NCI-H2227 (cell line): Measurements from ENCODE around the gene SFXN1.
"Not testable (repeated sequence)": the region's sequence is repeated elsewhere in the genome, so short reads cannot be mapped to it uniquely, and the experiment has no call there.

Experiments used
- DNase-seq: peaks from one replicate; lab custom pipeline; 2025; ENCODE audit not compliant: unreplicated experiment; lab: John Stamatoyannopoulos, UW

Gene SFXN1

GRCh38 chr5:175478384-175479124 is at the start of gene SFXN1:
SFXN1 (plus strand) TSS chr5:175478560; CDS start chr5:175492104, 13,544 bp downstream.
- peak; percentile 86 for DNase-seq

- no peak for DNase-seq
These were observed 43.6 kb upstream of the SFXN1 start for GRCh38 chr5:175434800-175435199.

DNA sequence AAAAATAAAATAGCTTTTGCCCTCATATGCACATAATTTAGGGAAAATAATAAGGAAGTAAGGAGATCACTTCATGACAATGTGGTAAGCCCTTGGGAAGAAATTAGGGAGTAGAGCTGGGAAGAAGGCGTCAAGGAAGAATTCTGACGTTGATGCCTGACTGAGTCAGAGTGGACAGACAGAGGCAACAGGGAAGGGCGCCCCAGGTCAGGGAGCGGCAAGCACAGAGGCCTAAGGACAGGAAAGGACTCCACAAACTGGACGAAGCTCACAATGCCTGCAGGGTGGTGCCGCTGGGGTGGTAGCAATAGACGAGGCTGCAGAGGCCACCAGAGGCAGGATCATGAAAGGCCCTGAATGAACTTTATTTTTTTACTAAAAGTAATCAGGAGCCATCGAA is 42.0 kb upstream of the SFXN1 start:
- no peak for DNase-seq

GRCh38 chr5:175438234-175438857 is 40.0 kb upstream of the SFXN1 start:
- DNase-seq = no peak

DNA sequence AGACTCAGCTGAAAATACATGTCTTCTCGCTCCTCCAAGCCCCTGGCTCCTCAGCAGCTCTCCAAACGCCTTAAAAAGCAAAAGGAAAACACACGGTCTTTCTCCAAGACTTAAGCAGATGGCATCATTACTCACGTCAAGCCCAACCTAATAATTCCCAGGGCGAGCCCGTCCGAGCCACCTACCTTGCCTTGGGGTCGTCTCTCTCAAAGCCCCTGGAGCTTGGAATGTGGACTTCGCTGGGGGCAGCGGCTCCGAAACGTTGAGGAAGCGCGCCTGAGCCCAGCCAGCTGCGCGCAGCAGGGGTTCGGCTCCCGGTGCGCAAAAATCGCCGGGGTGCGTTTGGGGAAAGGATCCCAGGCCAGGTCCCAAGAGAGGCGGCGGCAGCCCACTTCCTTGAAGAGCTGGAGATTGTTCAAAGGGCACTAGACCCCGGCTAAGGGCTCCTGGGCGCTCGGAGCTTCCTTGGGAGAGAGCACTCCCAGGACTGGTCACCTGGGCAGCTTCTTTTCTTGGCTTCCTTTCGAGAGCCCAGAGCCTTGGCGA is 34.8 kb upstream of the SFXN1 start:
- no peak for DNase-seq

DNA sequence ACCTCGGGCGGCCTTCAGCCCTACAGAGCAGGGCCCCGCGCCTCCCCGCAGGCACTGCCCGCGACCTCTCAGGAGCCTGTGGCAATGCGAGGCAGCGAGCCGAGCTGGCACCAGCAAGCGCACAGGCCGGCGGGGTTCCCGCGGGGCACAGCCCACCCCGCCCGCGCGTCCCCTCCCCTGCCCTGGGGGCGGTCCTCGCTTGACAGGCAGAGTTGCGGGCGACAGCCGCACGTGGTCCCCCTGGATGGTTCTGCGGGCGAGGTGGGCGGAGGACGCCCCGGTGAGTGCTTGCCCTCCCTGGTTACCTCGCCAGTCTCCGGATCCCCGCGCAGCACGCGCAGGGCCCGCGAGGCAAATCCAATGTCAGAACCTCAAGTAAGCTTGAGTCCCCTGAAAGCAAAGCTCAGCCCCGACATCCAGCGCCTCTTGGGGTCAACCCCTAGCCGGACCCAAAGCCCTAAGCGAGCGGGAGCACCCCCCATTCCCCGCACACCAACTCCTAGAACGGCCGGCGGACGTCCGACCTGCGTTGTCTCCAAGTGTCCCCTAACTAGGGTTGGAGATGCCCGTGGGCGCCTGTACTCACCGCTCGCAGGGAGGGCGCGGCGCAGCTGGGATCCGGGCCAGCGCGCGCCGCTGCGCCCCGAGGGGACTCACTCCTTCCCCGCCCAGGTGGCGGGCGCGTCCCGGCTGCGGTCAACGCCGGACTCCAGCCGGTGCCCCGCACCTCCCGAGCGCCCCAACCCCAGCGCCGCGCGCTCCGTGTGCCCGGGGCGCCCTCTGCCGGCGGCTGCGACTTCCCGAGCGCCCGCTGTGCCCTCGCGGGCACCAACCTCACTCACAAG is 34.1 kb upstream of the SFXN1 start, which contains the start of gene DRD1:
Gene DRD1 (minus strand): TSS at position 123 of the 845 bp plus-strand sequence. CDS start 1,083 bp downstream, outside the sequence.
- DNase-seq = peak; percentile 30

GRCh38 chr5:175444905-175445456 is 33.4 kb upstream of the SFXN1 start:
- no peak for DNase-seq

GRCh38 chr5:175446378-175446777 is 32.0 kb upstream of the SFXN1 start:
- not testable (repeated sequence) for DNase-seq

GRCh38 chr5:175447571-175447970 is 30.8 kb upstream of the SFXN1 start:
- no peak for DNase-seq

- DNase-seq = no peak
These were observed 30.1 kb upstream of the SFXN1 start for GRCh38 chr5:175448276-175448675.

GRCh38 chr5:175452166-175452565 is 26.2 kb upstream of the SFXN1 start:
- DNase-seq = peak; percentile 29

DNA sequence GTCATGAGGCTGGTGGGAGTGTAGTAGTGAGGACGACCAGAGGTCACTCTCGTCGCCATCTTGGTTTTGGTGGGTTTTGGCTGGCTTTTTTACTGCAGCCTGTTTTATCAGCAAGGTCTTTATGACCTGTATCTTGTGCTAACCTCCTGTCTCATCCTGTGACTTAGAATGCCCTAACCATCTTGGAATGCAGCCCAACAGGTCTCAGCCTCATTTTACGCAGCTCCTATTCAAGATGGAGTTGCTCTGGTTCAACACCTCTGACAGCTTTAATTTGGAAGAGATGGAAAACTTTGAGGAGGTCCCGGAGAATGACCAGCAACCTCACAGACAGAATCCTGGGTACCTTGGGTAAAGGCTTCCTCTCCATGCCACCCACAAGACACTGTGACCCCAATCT is 24.0 kb upstream of the SFXN1 start:
- not testable (repeated sequence) for DNase-seq

DNA sequence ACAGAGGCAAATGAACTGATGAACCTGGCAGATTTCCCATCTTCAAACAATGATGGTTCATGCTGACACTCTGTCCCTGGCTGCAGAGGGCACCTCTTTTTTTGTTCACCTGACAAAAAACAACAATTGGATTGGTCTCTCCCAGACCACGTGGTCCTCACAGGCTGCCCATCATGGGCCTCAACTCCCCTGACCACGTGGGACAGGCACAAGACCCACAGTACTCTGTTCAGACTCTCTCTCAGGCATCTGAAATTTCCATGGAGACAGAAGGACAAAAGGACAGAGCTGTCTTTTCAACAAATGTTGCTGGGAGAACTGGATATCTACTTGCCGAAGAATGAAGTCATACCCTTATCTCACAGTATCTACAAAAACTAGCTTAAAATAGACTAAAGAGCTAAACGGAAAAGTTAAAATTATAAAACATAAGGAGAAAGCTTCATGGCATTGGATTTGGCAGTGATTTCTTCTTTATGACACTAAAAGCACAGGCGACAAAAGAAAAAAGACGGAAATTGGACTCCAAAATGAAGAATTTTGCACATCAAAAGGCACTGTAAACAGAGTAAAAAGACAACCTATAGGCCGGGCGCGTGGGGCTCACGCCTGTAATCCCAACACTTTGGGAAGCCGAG is 22.1 kb upstream of the SFXN1 start:
- DNase-seq = no peak

GRCh38 chr5:175457466-175457865 is 20.9 kb upstream of the SFXN1 start:
- DNase-seq = no peak

- DNase-seq = peak; percentile 0
These were observed 18.2 kb upstream of the SFXN1 start for GRCh38 chr5:175460126-175460525.

- no peak for DNase-seq
These were observed 17.8 kb upstream of the SFXN1 start for GRCh38 chr5:175460552-175460951.

DNA sequence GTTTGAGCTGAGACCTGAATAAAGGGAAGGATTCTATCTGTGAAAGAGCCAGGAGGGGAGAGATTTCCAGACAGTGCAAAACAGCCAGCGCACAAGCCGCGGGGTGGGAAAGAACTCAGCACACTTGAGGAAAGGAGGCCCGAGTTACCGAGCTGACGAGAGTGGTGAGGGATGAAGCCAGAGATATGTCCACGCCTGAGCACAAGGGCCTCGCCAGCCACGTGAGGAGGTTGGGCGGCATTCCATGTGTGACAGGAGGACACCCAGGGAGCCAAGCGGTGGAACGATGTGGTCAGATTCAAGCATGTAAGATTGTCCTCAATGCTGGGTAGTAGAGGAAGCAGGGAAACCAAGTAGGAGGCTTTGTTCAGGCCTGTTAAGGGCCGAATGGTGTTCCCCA is 17.0 kb upstream of the SFXN1 start:
- no peak for DNase-seq

- no peak for DNase-seq
These were observed 14.7 kb upstream of the SFXN1 start for GRCh38 chr5:175463641-175464040.

DNA sequence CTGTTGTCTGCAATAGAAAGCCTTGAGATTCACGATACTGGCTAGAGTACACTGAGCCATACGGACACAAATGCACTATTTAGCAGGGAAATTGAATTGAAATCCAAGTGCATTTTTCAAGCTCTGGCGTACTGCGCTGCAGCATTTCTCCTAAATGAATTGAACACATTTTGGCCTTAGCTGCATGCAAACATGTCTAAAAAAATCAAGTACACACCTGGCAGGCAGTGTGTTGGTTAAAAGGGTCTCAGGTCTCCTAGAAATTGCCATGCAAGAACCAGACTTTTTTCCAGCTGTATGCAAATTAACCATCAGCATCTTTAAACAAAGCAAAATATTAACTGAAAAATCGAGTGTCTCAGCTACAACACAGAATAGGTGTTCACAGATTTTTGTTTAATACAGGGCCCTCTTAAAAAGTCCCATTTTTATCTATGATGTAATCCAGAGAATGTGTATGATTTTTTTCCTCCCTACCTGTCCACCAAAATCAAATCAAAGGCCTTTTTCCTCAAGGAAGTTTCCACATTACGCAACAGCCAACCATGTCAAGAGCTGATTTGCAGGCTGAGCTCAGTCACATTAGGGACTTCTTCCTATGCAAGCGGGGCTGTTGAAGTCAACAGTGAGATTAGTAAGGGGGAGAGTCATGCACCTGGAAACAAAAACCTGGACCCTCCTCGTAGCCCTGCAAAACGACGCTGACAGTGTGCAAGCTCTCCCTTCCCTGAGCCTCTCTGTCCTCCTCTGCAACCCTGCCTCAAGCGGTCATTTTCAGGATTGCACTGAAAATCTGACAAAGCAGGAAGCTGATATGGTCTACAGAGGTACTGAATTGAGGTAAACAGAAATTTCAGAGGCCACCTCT is 14.1 kb upstream of the SFXN1 start:
- peak; percentile 48 for DNase-seq

GRCh38 chr5:175464942-175465233 is 13.5 kb upstream of the SFXN1 start:
- DNase-seq = no peak
